IMR-90 (cell line): Measurements from ENCODE around the gene CROCC2. TPM values are rescaled to one million over a fixed set of nuclear protein-coding genes. Genes with fewer than 3 reads are reported as not detected.

Source experiments
- ATAC-seq: fragments of 200-7000 bp; cut with Tn5 transposase; 2 replicates; pipeline ENCODE4 v1.9.1; 2020; ENCODE audit warnings: low read depth, mild to moderate bottlenecking, moderate library complexity
- BruUV-seq: library from RNA; stranded (reverse); fragments of 400-500 nt; replicated peaks from 2 replicates; lab custom pipeline; 2021; lab: Mats Ljungman, UMichigan
- CTCF ChIA-PET: fragments of 300-600 bp; formaldehyde crosslinking; extraction: SDS; loops from one replicate; lab custom pipeline; 2021; ENCODE audit warnings: antibody characterized with exemption; lab: Yijun Ruan, JAX
- POLR2A ChIA-PET: fragments of 300-600 bp; sonication (Branson Sonifier 250); formaldehyde crosslinking; loops from one replicate; lab custom pipeline; 2022; ENCODE audit warnings: antibody characterized with exemption; ENCODE audit not compliant: unreplicated experiment; lab: Charles Lee
- DNase-seq: peaks from one replicate; pipeline ENCODE4 v3.0.0; 2013
- H2AFZ ChIP-seq: replicated peaks from 2 replicates; pipeline ENCODE3; 2013; ENCODE audit warnings: low read length, mild to moderate bottlenecking; ENCODE audit not compliant: poor library complexity
- H2AK5ac ChIP-seq: 2 replicates; pipeline ENCODE4 v1.6.1; 2013; ENCODE audit warnings: low read depth, low read length, inconsistent platforms
- H2AK9ac ChIP-seq: replicated peaks from 2 replicates; pipeline ENCODE3; 2013; ENCODE audit warnings: mild to moderate bottlenecking, low read depth, low read length, moderate library complexity; ENCODE audit not compliant: poor library complexity
- H2BK120ac ChIP-seq: 2 replicates; pipeline ENCODE4 v1.6.1; 2013; ENCODE audit warnings: low read depth, low read length, inconsistent platforms
- H2BK15ac ChIP-seq: 3 replicates; pipeline ENCODE4 v1.6.1; 2013; ENCODE audit warnings: low read depth, low read length, inconsistent platforms
- H2BK20ac ChIP-seq: 2 replicates; pipeline ENCODE4 v1.6.1; 2013; ENCODE audit warnings: low read depth, mild to moderate bottlenecking, inconsistent platforms, low read length, moderate library complexity
- H2BK5ac ChIP-seq: 2 replicates; pipeline ENCODE4 v1.6.1; 2013; ENCODE audit warnings: mild to moderate bottlenecking, low read depth, low read length, inconsistent platforms; ENCODE audit not compliant: poor library complexity, severe bottlenecking
- H3K14ac ChIP-seq: replicated peaks from 2 replicates; pipeline ENCODE4 v1.6.1; 2013; ENCODE audit warnings: low read depth, low read length, inconsistent platforms
- H3K18ac ChIP-seq: 2 replicates; pipeline ENCODE4 v1.6.1; 2013; ENCODE audit warnings: low read depth, low read length, control low read depth
- H3K23ac ChIP-seq: 2 replicates; pipeline ENCODE4 v1.6.1; 2013; ENCODE audit warnings: low read depth, low read length, inconsistent platforms
- H3K27ac ChIP-seq: 2 replicates; pipeline ENCODE4 v1.5.1; 2013; ENCODE audit warnings: mild to moderate bottlenecking, control low read depth, low read length; ENCODE audit not compliant: insufficient read depth
- H3K27me3 ChIP-seq: 2 replicates; pipeline ENCODE4 v1.6.1; 2013; ENCODE audit warnings: low read length; ENCODE audit not compliant: control insufficient read depth, insufficient read depth
- H3K36me3 ChIP-seq: 2 replicates; pipeline ENCODE4 v1.6.1; 2013; ENCODE audit warnings: low read length, mixed read lengths; ENCODE audit not compliant: control insufficient read depth, insufficient read depth
- H3K4ac ChIP-seq: 2 replicates; pipeline ENCODE4 v1.6.1; 2013; ENCODE audit warnings: low read depth, low read length, inconsistent platforms
- H3K4me1 ChIP-seq: 2 replicates; pipeline ENCODE4 v1.6.1; 2013; ENCODE audit warnings: low read length, mixed read lengths; ENCODE audit not compliant: control insufficient read depth, insufficient read depth
- H3K4me2 ChIP-seq: 2 replicates; pipeline ENCODE4 v1.6.1; 2013; ENCODE audit warnings: low read depth, mild to moderate bottlenecking, control low read depth, low read length, moderate library complexity
- H3K4me3 ChIP-seq: 2 replicates; pipeline ENCODE4 v1.5.1; 2013; ENCODE audit warnings: low read depth, mild to moderate bottlenecking, control low read depth, low read length, moderate library complexity; ENCODE audit not compliant: insufficient read depth
- H3K56ac ChIP-seq: 2 replicates; pipeline ENCODE4 v1.6.1; 2013; ENCODE audit warnings: low read length, inconsistent platforms; ENCODE audit not compliant: insufficient read depth; ENCODE audit errors: extremely low read depth
- H3K79me1 ChIP-seq, 2 experiments: 2 replicates each; pipeline ENCODE4 v1.6.1; 2013; ENCODE audit warnings: low read length in 2 of 2, inconsistent platforms in 1 of 2, low read depth in 1 of 2
- H3K9ac ChIP-seq: 2 replicates; pipeline ENCODE4 v1.6.1; 2013; ENCODE audit warnings: low read depth, low read length, control low read depth
- H3K9me1 ChIP-seq: 2 replicates; pipeline ENCODE4 v1.6.1; 2013; ENCODE audit warnings: low read length, inconsistent platforms; ENCODE audit not compliant: insufficient read depth
- H3K9me3 ChIP-seq: 2 replicates; pipeline ENCODE4 v1.6.1; 2013; ENCODE audit warnings: low read length; ENCODE audit not compliant: control insufficient read depth, insufficient read depth
- H4K20me1 ChIP-seq: 2 replicates; pipeline ENCODE4 v1.6.1; 2013; ENCODE audit warnings: low read length, inconsistent platforms; ENCODE audit not compliant: insufficient read depth
- H4K5ac ChIP-seq: 2 replicates; pipeline ENCODE4 v1.6.1; 2013; ENCODE audit warnings: mild to moderate bottlenecking, low read depth, low read length, control low read depth
- H4K8ac ChIP-seq, 2 experiments: 2 replicates each; pipeline ENCODE4 v1.6.1; 2013; ENCODE audit warnings: low read depth in 2 of 2, low read length in 2 of 2, control low read depth in 1 of 2, inconsistent platforms in 1 of 2
- H4K91ac ChIP-seq: 2 replicates; pipeline ENCODE4 v1.6.1; 2013; ENCODE audit warnings: low read depth, low read length, inconsistent platforms; ENCODE audit not compliant: insufficient read depth
- BHLHE40 ChIP-seq: fragments of 150-350 bp; IDR thresholded peaks from 2 replicates; pipeline ENCODE4 v1.6.1; 2016; ENCODE audit warnings: mild to moderate bottlenecking, low read depth, low read length
- CEBPB ChIP-seq: IDR thresholded peaks from 2 replicates; pipeline ENCODE4 v1.6.1; 2012; ENCODE audit warnings: low read depth, low read length, improper control_type of control experiment
- FOS ChIP-seq: fragments of 150-350 bp; IDR thresholded peaks from 2 replicates; pipeline ENCODE4 v1.6.1; 2016; ENCODE audit warnings: low read depth, low read length
- MAZ ChIP-seq: IDR thresholded peaks from 2 replicates; pipeline ENCODE4 v1.6.1; 2012; ENCODE audit warnings: low read depth, mild to moderate bottlenecking, low read length, improper control_type of control experiment, moderate library complexity, borderline replicate concordance
- NFE2L2 ChIP-seq: fragments of 150-350 bp; IDR thresholded peaks from 2 replicates; pipeline ENCODE4 v1.6.1; 2016; ENCODE audit warnings: low read depth, mild to moderate bottlenecking, low read length
- POLR2A ChIP-seq: IDR thresholded peaks from 2 replicates; pipeline ENCODE4 v1.6.1; 2012; ENCODE audit warnings: mild to moderate bottlenecking, low read depth, low read length
- RAD21 ChIP-seq: IDR thresholded peaks from 2 replicates; pipeline ENCODE4 v1.6.1; 2012; ENCODE audit warnings: low read length, improper control_type of control experiment
- RFX5 ChIP-seq: IDR thresholded peaks from 2 replicates; pipeline ENCODE4 v1.8.0; 2012; ENCODE audit warnings: low read depth, mild to moderate bottlenecking, low read length, moderate library complexity
- SMC3 ChIP-seq: fragments of 150-350 bp; IDR thresholded peaks from 2 replicates; pipeline ENCODE4 v1.6.1; 2016; ENCODE audit warnings: low read depth, mild to moderate bottlenecking, antibody characterized with exemption, low read length, moderate library complexity
- WGBS, 2 experiments: methylation state at CpG; one replicate each; pipeline versions ENCODE4 v1.1.5 to v1.1.7; 2013; ENCODE audit warnings: missing lambda C conversion rate in 2 of 2; ENCODE audit not compliant: insufficient read length in 1 of 2; ENCODE audit errors: extremely low coverage in 2 of 2; 5-methylcytosine and 5-hydroxymethylcytosine counted together
- dilution Hi-C: fragments of 300-500 bp; cut with HindIII; formaldehyde crosslinking; loops from one replicate; pipeline ENCODE4 v1.14.3; 2018; ENCODE audit warnings: low sequenced_read_pairs; ENCODE audit not compliant: unreplicated experiment
- in situ Hi-C: fragments of 300-500 bp; cut with MboI; formaldehyde crosslinking; loops from 3 replicates; pipeline ENCODE4 v1.14.3; 2019; ENCODE audit warnings: low sequenced_read_pairs, inconsistent platforms, mixed read lengths
- intact Hi-C: fragments of 100-400 bp; cut with micrococcal nuclease; formaldehyde crosslinking; loops from 2 replicates; pipeline ENCODE4 v1.10.0; 2022
- polyA plus RNA-seq, 3 experiments: library from polyadenylated mRNA; depleted of rRNA; stranded (reverse); fragments of >200 nt; gene quantifications; 2 replicates each; pipeline ENCODE4 v1.2.3, GENCODE V29; 2012; ENCODE audit warnings: low replicate concordance in 1 of 3
- total RNA-seq: library from RNA; depleted of rRNA; stranded (reverse); fragments of >200 nt; gene quantifications from 2 replicates; pipeline ENCODE4 v1.2.3, GENCODE V29; 2012
- TF ChIP-seq, protein P1 (sequence below): conservative IDR thresholded peaks from 2 replicates; pipeline ENCODE4 v1.5.1; 2012; ENCODE audit warnings: mild to moderate bottlenecking, low read depth, low read length, improper control_type of control experiment

CROCC2 gene
- total and polyA plus RNA-seq, 2 of the 4 experiments (the other 2 are of a cell fraction), result not detected

- Histone ChIP-seq H2BK5ac (no peak overlapping the region), H3K9me1 (no peaks in the 10 kb centered on the region), H2AK5ac (no peak overlapping the region), H4K20me1 (no peaks in the 10 kb centered on the region), H2AK9ac (no peak overlapping the region), H4K5ac (no peak overlapping the region), H3K14ac (no peak overlapping the region), H3K56ac (no peak overlapping the region), H3K9me3 (peaks cover 5% of the 10 kb centered on the region; the same call in 1 of the 2 replicates), H3K36me3 (no peaks in the 10 kb centered on the region), H4K8ac (no peak overlapping the region), H4K91ac (no peak overlapping the region), H3K4ac (no peak overlapping the region), H3K27me3 (peaks cover 9% of the 10 kb centered on the region), H3K23ac (no peak overlapping the region), H3K79me1 (no peaks in the 10 kb centered on the region), H3K18ac (no peak overlapping the region), H3K4me2 (no peak overlapping the region), H3K4me3 (no peak overlapping the region), H2BK120ac (no peak overlapping the region), H3K27ac (no peak overlapping the region), H3K4me1 (peaks cover 5% of the 10 kb centered on the region; the same call in 1 of the 2 replicates), H2BK20ac (no peak overlapping the region), H2AFZ (no peak overlapping the region), H3K9ac (no peak overlapping the region), H2BK15ac (no peak overlapping the region)
- no peak for ATAC-seq
- 98% methylated on average over 16 of the region's 32 CpGs; no CpG with 5 or more reads in 1 of the 2 experiments for WGBS, 2 experiments
- POLR2A ChIA-PET, result no interaction called here
- TF ChIP-seq BHLHE40 (no peak), NFE2L2 (no peak), RFX5 (no peak), CEBPB (no peak), SMC3 (no peak), MAZ (no peak), RAD21 (no peak), FOS (no peak), POLR2A (no peak)
- TF ChIP-seq, protein P1, sequence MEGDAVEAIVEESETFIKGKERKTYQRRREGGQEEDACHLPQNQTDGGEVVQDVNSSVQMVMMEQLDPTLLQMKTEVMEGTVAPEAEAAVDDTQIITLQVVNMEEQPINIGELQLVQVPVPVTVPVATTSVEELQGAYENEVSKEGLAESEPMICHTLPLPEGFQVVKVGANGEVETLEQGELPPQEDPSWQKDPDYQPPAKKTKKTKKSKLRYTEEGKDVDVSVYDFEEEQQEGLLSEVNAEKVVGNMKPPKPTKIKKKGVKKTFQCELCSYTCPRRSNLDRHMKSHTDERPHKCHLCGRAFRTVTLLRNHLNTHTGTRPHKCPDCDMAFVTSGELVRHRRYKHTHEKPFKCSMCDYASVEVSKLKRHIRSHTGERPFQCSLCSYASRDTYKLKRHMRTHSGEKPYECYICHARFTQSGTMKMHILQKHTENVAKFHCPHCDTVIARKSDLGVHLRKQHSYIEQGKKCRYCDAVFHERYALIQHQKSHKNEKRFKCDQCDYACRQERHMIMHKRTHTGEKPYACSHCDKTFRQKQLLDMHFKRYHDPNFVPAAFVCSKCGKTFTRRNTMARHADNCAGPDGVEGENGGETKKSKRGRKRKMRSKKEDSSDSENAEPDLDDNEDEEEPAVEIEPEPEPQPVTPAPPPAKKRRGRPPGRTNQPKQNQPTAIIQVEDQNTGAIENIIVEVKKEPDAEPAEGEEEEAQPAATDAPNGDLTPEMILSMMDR, result no peak
- intact Hi-C loops, result no loop called here
- CTCF ChIA-PET, result no interaction called here
- in situ Hi-C loops, result no loop called here
- no peak for DNase-seq
- no TSS peak for BruUV-seq
- dilution Hi-C loops, result no loop called here
Observed at GRCh38 chr2:240966906-240967680, 61.0 kb downstream of the CROCC2 start.
